Caco-2 (cell line): ENCODE results near the gene GET3. TPM values are rescaled to one million over a fixed set of nuclear protein-coding genes. Genes with fewer than 3 reads are reported as not detected.

Experiments
- BruUV-seq: library from RNA; stranded (reverse); fragments of 400-500 nt; replicated peaks from 2 replicates; lab custom pipeline; 2021; lab: Mats Ljungman, UMichigan
- CTCF ChIA-PET: fragments of 300-600 bp; sonication (Branson Sonifier 250); formaldehyde crosslinking; loops from one replicate; lab custom pipeline; 2022; ENCODE audit warnings: antibody characterized with exemption; lab: Charles Lee
- POLR2A ChIA-PET: fragments of 300-600 bp; sonication (Branson Sonifier 250); formaldehyde crosslinking; loops from one replicate; lab custom pipeline; 2022; ENCODE audit warnings: antibody characterized with exemption; lab: Charles Lee
- DNase-seq, 2 experiments: peaks; one replicate each; pipeline versions ENCODE4 v3.0.0 to v3.0.0-alpha.2; 2020 to 2022
- H3K27me3 ChIP-seq: replicated peaks from 2 replicates; pipeline ENCODE4 v1.6.0; 2011; ENCODE audit warnings: low read length; ENCODE audit not compliant: control insufficient read depth, insufficient read depth
- H3K36me3 ChIP-seq: 2 replicates; pipeline ENCODE4 v1.5.1; 2011; ENCODE audit warnings: low read length; ENCODE audit not compliant: control insufficient read depth, insufficient read depth
- H3K4me1 ChIP-seq: fragments of 250-450 bp; sonication (Bioruptor Pico); 2 replicates; pipeline ENCODE4 v1.5.1; 2020; ENCODE audit warnings: mild to moderate bottlenecking
- H3K4me3 ChIP-seq: 2 replicates; pipeline ENCODE4 v1.5.1; 2011; ENCODE audit warnings: low read depth, mild to moderate bottlenecking, control low read depth, low read length
- H3K9me3 ChIP-seq: fragments of 250-450 bp; sonication (Bioruptor Pico); 2 replicates; pipeline ENCODE4 v1.5.1; 2020; ENCODE audit warnings: mild to moderate bottlenecking, moderate library complexity
- H3K27ac Mint-ChIP-seq: one replicate; pipeline ENCODE4 v1.8.0; 2022; ENCODE audit warnings: mixed read lengths; ENCODE audit not compliant: unreplicated experiment
- H3K27me3 Mint-ChIP-seq: one replicate; pipeline ENCODE4 v1.8.0; 2022; ENCODE audit warnings: mixed read lengths; ENCODE audit not compliant: insufficient read depth, unreplicated experiment
- H3K36me3 Mint-ChIP-seq: one replicate; pipeline ENCODE4 v1.8.0; 2022; ENCODE audit warnings: mild to moderate bottlenecking, mixed read lengths; ENCODE audit not compliant: insufficient read depth, unreplicated experiment
- H3K4me1 Mint-ChIP-seq: one replicate; pipeline ENCODE4 v1.8.0; 2022; ENCODE audit warnings: low read depth, mixed read lengths; ENCODE audit not compliant: unreplicated experiment
- H3K4me3 Mint-ChIP-seq: one replicate; pipeline ENCODE4 v1.8.0; 2022; ENCODE audit warnings: mild to moderate bottlenecking, moderate library complexity, mixed read lengths; ENCODE audit not compliant: unreplicated experiment
- H3K9me3 Mint-ChIP-seq: one replicate; pipeline ENCODE4 v1.8.0; 2022; ENCODE audit warnings: mixed read lengths; ENCODE audit not compliant: unreplicated experiment
- CTCF ChIP-seq, 2 experiments: fragments of 200-600 bp in 1 of 2; IDR thresholded peaks; 1 replicate in 1 of 2; 2 replicates in 1 of 2; pipeline versions ENCODE4 v1.5.1 to v1.8.0; 2011 to 2022; ENCODE audit warnings: antibody characterized with exemption in 1 of 2, control low read depth in 1 of 2, inconsistent platforms in 1 of 2, low read depth in 1 of 2, low read length in 1 of 2, mild to moderate bottlenecking in 1 of 2, moderate library complexity in 1 of 2; ENCODE audit not compliant: insufficient read depth in 1 of 2, severe bottlenecking in 1 of 2, unreplicated experiment in 1 of 2
- intact Hi-C: fragments of 100-400 bp; cut with micrococcal nuclease; formaldehyde crosslinking; loops from one replicate; pipeline ENCODE4 v1.10.0; 2022; ENCODE audit not compliant: unreplicated experiment
- total RNA-seq: library from RNA; stranded (reverse); gene quantifications from 2 replicates; pipeline ENCODE4 v1.2.3, GENCODE V29; 2022

The GET3 gene
- total RNA-seq, 1 experiment from 2014 or later: 57.1 TPM

DNA sequence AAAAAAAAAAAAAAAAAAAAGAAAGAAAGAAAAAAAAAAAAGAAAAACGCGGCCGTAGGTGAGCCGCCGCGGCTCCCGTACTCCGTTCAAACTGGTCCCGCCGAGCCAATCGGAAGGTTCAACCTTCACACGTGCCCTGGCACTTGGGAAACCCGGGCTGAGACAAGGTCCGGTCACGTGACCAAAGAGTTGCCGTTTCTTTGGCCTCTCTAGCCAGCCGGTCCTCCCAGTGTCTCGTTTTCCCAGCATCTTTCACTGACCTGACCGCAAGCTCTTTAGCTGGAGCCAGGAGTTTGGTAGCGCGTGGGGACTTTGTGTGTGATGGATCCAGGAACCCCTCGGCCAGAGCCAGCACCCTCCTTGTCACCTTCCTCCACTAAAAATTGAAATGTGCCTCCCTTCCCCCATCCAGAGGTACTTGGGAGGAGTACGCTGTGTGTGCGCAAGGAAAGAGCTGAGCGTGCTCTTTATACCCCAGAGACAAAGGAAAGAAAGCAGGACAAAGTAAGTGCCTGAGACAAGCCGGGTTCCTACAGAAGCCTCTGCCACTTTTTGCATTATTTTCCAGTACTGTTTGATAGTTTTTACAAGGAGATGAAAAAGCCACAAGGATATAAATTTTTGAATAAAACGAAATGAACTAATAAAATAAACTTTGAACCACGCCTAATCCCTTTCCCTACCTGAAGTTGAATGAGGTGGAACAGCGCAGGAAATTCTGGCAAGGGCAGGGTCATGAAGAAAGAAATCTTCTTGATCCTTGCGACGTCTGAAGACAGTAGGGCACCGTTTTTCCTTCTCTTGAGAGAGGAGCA lies 14.5 kb upstream of the GET3 start:
- CTCF ChIA-PET: interaction anchor here (1.0 to 1.7 kb wide), 5 partner anchors 11 to 68 kb away, joined by 3 to 11 read pairs (median 3); partner anchors contain the start of genes JUNB and TRIR
- H3K4me3 Mint-ChIP-seq: peak overlapping the region; percentile 91
- Histone ChIP-seq H3K9me3 (no peaks in the 10 kb centered on the region), H3K4me1 (0 out of 2 replicates have a peak, but pooled peaks cover 8% of the 10 kb centered on the region), H3K36me3 (peaks cover 2% of the 10 kb centered on the region; the same call in 1 of the 2 replicates), H3K4me3 (peak overlapping the region; percentile 92), H3K27me3 (no peaks in the 10 kb centered on the region)
- peaks cover 14% of the 10 kb centered on the region for H3K4me1 Mint-ChIP-seq
- H3K27ac Mint-ChIP-seq: peak overlapping the region; percentile 77
- TSS peak; percentile 94 for BruUV-seq
- no peak for TF ChIP-seq CTCF (IDR thresholded peaks at IDR 0.05; ENCODE audit: insufficient read depth in 1 of 2, low read depth in 1 of 2, low read length in 1 of 2, severe bottlenecking in 1 of 2, unreplicated experiment in 1 of 2)
- no peaks in the 10 kb centered on the region for H3K9me3 Mint-ChIP-seq
- peaks cover 58% of the 10 kb centered on the region for H3K36me3 Mint-ChIP-seq
- intact Hi-C loops: loop anchor here (1.0 to 5.0 kb wide), 2 partner anchors 12 to 55 kb away; partner anchors contain the start of genes HOOK2 and TRIR
- POLR2A ChIA-PET: interaction anchor here (0.6 to 1.5 kb wide), 5 partner anchors 11 to 70 kb away, joined by 3 to 8 read pairs (median 4); partner anchors contain the start of genes GET3, JUNB and TRIR
- H3K27me3 Mint-ChIP-seq: no peaks in the 10 kb centered on the region
- DNase-seq: peak; percentile 94 to 98

- H3K27me3 ChIP-seq: no peaks in the 10 kb centered on the region
- CTCF ChIA-PET: interaction anchor here (1.0 to 1.7 kb wide), 4 partner anchors 10 to 68 kb away, joined by 3 to 11 read pairs (median 4); partner anchors contain the start of genes JUNB and TRIR
- peaks cover 59% of the 10 kb centered on the region for H3K36me3 Mint-ChIP-seq
- intact Hi-C loops: loop anchor here (1.0 to 5.0 kb wide), 2 partner anchors 11 to 54 kb away; partner anchors contain the start of genes HOOK2 and TRIR
- no peak for DNase-seq
- TF ChIP-seq CTCF (IDR thresholded peaks at IDR 0.05; ENCODE audit: insufficient read depth in 1 of 2, low read depth in 1 of 2, low read length in 1 of 2, severe bottlenecking in 1 of 2, unreplicated experiment in 1 of 2): no peak
- 0 out of 2 replicates have a peak, but pooled peaks cover 8% of the 10 kb centered on the region for H3K4me1 ChIP-seq
- H3K4me3 Mint-ChIP-seq: peak overlapping the region; percentile 91
- peaks cover 2% of the 10 kb centered on the region; the same call in 1 of the 2 replicates for H3K36me3 ChIP-seq
- peaks cover 14% of the 10 kb centered on the region for H3K4me1 Mint-ChIP-seq
- H3K27me3 Mint-ChIP-seq: no peaks in the 10 kb centered on the region
- H3K4me3 ChIP-seq: peak overlapping the region; percentile 92
- no TSS peak for BruUV-seq
- POLR2A ChIA-PET: interaction anchor here (0.6 to 1.5 kb wide), 5 partner anchors 11 to 69 kb away, joined by 3 to 8 read pairs (median 4); partner anchors contain the start of genes GET3, JUNB and TRIR
- no peaks in the 10 kb centered on the region for H3K9me3 ChIP-seq
- H3K27ac Mint-ChIP-seq: peak overlapping the region; percentile 77
- H3K9me3 Mint-ChIP-seq: no peaks in the 10 kb centered on the region
Measured at GRCh38 chr19:12723381-12723640, 14.0 kb upstream of the GET3 start.
